Chondrocyte (in vitro differentiated cells): Measurements from ENCODE around the gene RAB11FIP3. TPM values are rescaled to one million over a fixed set of nuclear protein-coding genes. Genes with fewer than 3 reads are reported as not detected.
A peak's percentile ranks its signal among the peaks of the same experiment; 100 is the strongest.

Experiments used
- DNase-seq: peaks from one replicate; pipeline ENCODE4 v3.0.0; 2021; ENCODE audit warnings: mixed read lengths, low spot score
- H3K27ac Mint-ChIP-seq: one replicate; pipeline ENCODE4 v1.8.0; 2021; ENCODE audit warnings: mild to moderate bottlenecking, moderate library complexity, mixed read lengths; ENCODE audit not compliant: unreplicated experiment
- H3K27me3 Mint-ChIP-seq: 2 replicates; pipeline ENCODE4 v1.8.0; 2021; ENCODE audit warnings: low read depth, mixed read lengths
- H3K36me3 Mint-ChIP-seq: 2 replicates; pipeline ENCODE4 v1.8.0; 2021; ENCODE audit warnings: low read depth, mixed read lengths
- H3K4me1 Mint-ChIP-seq: 2 replicates; pipeline ENCODE4 v1.8.0; 2021; ENCODE audit warnings: low read depth, mild to moderate bottlenecking, mixed read lengths
- H3K4me3 Mint-ChIP-seq: one replicate; pipeline ENCODE4 v1.8.0; 2021; ENCODE audit warnings: mild to moderate bottlenecking, moderate library complexity, mixed read lengths; ENCODE audit not compliant: unreplicated experiment
- H3K9me3 Mint-ChIP-seq: 2 replicates; pipeline ENCODE4 v1.8.0; 2021; ENCODE audit warnings: low read depth, mixed read lengths
- CTCF ChIP-seq: fragments of 200-600 bp; sonication (generic); IDR thresholded peaks from 2 replicates; pipeline ENCODE4 v1.5.0; 2021; ENCODE audit warnings: antibody characterized with exemption, mild to moderate bottlenecking, moderate library complexity
- microRNA-seq: library from miRNA; unstranded; fragments of <30 nt; microRNA quantifications from one replicate; pipeline ENCODE4 v1.2.0, GENCODE V29; 2020; ENCODE audit warnings: borderline number of aligned reads
- total RNA-seq: library from RNA; stranded (reverse); gene quantifications from 3 replicates; pipeline ENCODE4 v1.2.1, GENCODE V29; 2021

The RAB11FIP3 gene
- total RNA-seq, 1 donor from 2014 or later, result 45.1 TPM

DNA sequence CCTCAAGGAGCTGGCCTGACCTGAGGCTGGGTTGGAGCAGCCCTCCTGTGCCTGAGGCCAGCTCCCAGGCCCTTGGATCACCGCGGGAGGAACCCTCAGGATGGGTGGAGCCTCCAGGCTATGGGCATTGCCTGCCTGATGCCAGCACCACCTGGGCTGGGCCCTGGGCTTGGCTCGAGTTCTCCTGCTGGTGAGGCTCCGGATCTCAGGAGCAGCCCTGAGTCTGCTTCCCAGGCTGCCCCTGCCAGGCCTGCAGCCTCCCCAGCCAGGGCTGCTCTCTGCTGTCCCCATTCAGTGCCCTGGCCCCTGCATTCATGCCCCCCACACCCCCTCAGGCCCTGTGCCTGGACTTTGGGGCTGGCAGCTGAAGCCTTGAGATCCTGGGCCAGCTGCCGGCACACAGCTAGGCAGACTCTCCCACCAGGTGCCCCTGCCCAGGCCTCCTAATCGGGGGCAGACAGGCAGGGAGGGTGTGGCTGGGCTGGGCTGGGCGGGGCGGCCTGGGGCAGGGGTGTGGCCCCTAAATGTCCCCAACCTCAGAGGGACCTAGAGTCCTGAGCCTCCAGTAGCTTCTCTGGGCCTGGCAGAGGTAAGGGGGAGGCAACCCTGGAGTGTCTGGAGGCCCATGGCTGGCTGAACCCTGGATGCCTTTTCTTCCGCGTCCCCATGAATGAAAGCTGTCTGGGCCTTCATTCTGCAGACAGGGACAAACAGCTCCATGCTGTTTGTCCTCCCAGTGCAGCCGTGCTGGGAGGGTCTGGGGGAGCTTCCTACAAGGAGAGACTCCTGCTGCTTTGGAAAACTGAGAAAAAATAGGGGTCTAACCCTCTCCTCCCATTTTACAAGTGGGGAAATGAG is 143.2 kb downstream of the RAB11FIP3 start:
- Mint-ChIP-seq H3K9me3 (no peaks in the 10 kb centered on the region), H3K27me3 (no peaks in the 10 kb centered on the region), H3K27ac (peak overlapping the region; percentile 41), H3K4me3 (peak overlapping the region; percentile 76), H3K4me1 (peaks cover 27% of the 10 kb centered on the region), H3K36me3 (no peaks in the 10 kb centered on the region)
- DNase-seq, result no peak
- no peak for TF ChIP-seq CTCF

GRCh38 chr16:569445-570254 is 144.2 kb downstream of the RAB11FIP3 start, which contains the start of gene PIGQ:
TSS of gene PIGQ (plus strand) at chr16:569968. CDS start at chr16:574075, 4,107 bp downstream.
- H3K27me3 Mint-ChIP-seq, result no peaks in the 10 kb centered on the region
- peak within 1 kb of the TSS; percentile 80 for H3K4me3 Mint-ChIP-seq
- no peaks in the 10 kb centered on the region for H3K9me3 Mint-ChIP-seq
- peaks cover 27% of the 10 kb centered on the region for H3K4me1 Mint-ChIP-seq
- no peak for TF ChIP-seq CTCF
- no peaks in the 10 kb centered on the region for H3K36me3 Mint-ChIP-seq
- no peak for DNase-seq
- peak within 1 kb of the TSS; percentile 87 for H3K27ac Mint-ChIP-seq

Small RNA genes lying within 50 kb of the gene (microRNA-seq; reads per million reads assigned to microRNA genes)
- gene MIR3176 (3.9 reads per million), gene MIR5587 (not detected)

Other genes starting within 250 kb of the RAB11FIP3 start
- not detected in 3 replicates for gene HBA1, start 249.0 kb upstream of the RAB11FIP3 start, total RNA-seq
- 0.74 TPM in 1 of 3 replicates, not detected in the others for gene HBQ1, start 245.2 kb upstream of the RAB11FIP3 start, total RNA-seq
- gene LUC7L, start 196.2 kb upstream of the RAB11FIP3 start, total RNA-seq, result 64.6 to 79.4 TPM (median 64.9 TPM) in 3 replicates
- 122 to 146 TPM (median 125 TPM) in 3 replicates for gene FAM234A, start 190.8 kb upstream of the RAB11FIP3 start, total RNA-seq
- 20.3 to 23.2 TPM (median 21.0 TPM) in 3 replicates for gene RGS11, start 149.7 kb upstream of the RAB11FIP3 start, total RNA-seq
- 0.82 to 4.0 TPM (median 3.7 TPM) in 3 replicates for gene ARHGDIG, start 145.1 kb upstream of the RAB11FIP3 start, total RNA-seq
- 0.89 to 1.6 TPM (median 1.5 TPM) in 3 replicates for gene PDIA2, start 142.5 kb upstream of the RAB11FIP3 start, total RNA-seq
- 19.8 to 27.2 TPM (median 26.9 TPM) in 3 replicates for gene AXIN1, start 72.9 kb upstream of the RAB11FIP3 start, total RNA-seq
- gene MRPL28, start 55.1 kb upstream of the RAB11FIP3 start, total RNA-seq, result 53.4 to 57.7 TPM (median 54.7 TPM) in 3 replicates
- 49.5 to 61.2 TPM (median 59.7 TPM) in 3 replicates for gene PGAP6, start 43.7 kb upstream of the RAB11FIP3 start, total RNA-seq
- 176 to 246 TPM (median 231 TPM) in 3 replicates for gene NME4, start 28.4 kb upstream of the RAB11FIP3 start, total RNA-seq
- gene DECR2, start 23.8 kb upstream of the RAB11FIP3 start, total RNA-seq, result 21.8 to 25.1 TPM (median 22.2 TPM) in 3 replicates
- gene CAPN15, start 102.1 kb downstream of the RAB11FIP3 start, total RNA-seq, result 28.8 to 32.0 TPM (median 29.7 TPM) in 3 replicates
- not detected in 3 replicates for gene PRR35, start 134.7 kb downstream of the RAB11FIP3 start, total RNA-seq
- gene NHLRC4, start 141.4 kb downstream of the RAB11FIP3 start, total RNA-seq, result not detected in 3 replicates
- gene PIGQ, start 144.3 kb downstream of the RAB11FIP3 start, total RNA-seq, result 34.1 to 57.1 TPM (median 37.3 TPM) in 3 replicates
- 15.2 to 19.6 TPM (median 19.6 TPM) in 3 replicates for gene RAB40C, start 164.4 kb downstream of the RAB11FIP3 start, total RNA-seq
- 0.36 to 0.56 TPM (median 0.47 TPM) in 3 replicates for gene WFIKKN1, start 205.3 kb downstream of the RAB11FIP3 start, total RNA-seq
- gene METTL26, start 210.7 kb downstream of the RAB11FIP3 start, total RNA-seq, result 58.9 to 68.5 TPM (median 68.1 TPM) in 3 replicates
- 10.4 to 16.9 TPM (median 15.3 TPM) in 3 replicates for gene MCRIP2, start 216.2 kb downstream of the RAB11FIP3 start, total RNA-seq
- 17.0 to 36.6 TPM (median 19.2 TPM) in 3 replicates for gene WDR90, start 223.7 kb downstream of the RAB11FIP3 start, total RNA-seq
- gene RHOT2, start 242.5 kb downstream of the RAB11FIP3 start, total RNA-seq, result 101 to 109 TPM (median 106 TPM) in 3 replicates